Breast epithelium (tissue), 4 donors: ENCODE measurements around the gene HDHD2. TPM values are rescaled to one million over a fixed set of nuclear protein-coding genes. Genes with fewer than 3 reads are reported as not detected.

Source experiments
- DNase-seq, 2 donors: peaks; one replicate each; pipeline ENCODE4 v3.0.0-alpha.2; 2019; ENCODE audit warnings: low spot score in 2 of 2
- H3K27ac ChIP-seq, 2 donors: fragments of 200-600 bp; sonication (generic) in 1 of 2; one replicate each; pipeline ENCODE4 v1.5.1; 2016 to 2019; ENCODE audit warnings: mild to moderate bottlenecking in 1 of 2
- H3K27me3 ChIP-seq, 2 donors: fragments of 200-600 bp; sonication (generic) in 1 of 2; one replicate each; pipeline versions ENCODE4 v1.5.1 to v1.6.0; 2017 to 2019; ENCODE audit warnings: control low read depth in 1 of 2, mild to moderate bottlenecking in 1 of 2
- H3K36me3 ChIP-seq: fragments of 200-600 bp; one replicate; pipeline ENCODE4 v1.5.1; 2019
- H3K4me1 ChIP-seq, 2 donors: fragments of 200-600 bp; sonication (generic); one replicate each; pipeline ENCODE4 v1.5.1; 2016 to 2019; ENCODE audit warnings: control low read depth in 1 of 2
- H3K4me3 ChIP-seq, 3 donors: fragments of 200-600 bp; sonication (generic); 1 replicate in 2 of 3; 2 replicates in 1 of 3; pipeline ENCODE4 v1.5.1; 2016 to 2019; ENCODE audit warnings: mild to moderate bottlenecking in 3 of 3, moderate library complexity in 2 of 3
- H3K9me3 ChIP-seq, 2 donors: fragments of 200-600 bp; sonication (generic) in 1 of 2; one replicate each; pipeline ENCODE4 v1.5.1; 2016 to 2019; ENCODE audit warnings: control low read depth in 1 of 2
- CTCF ChIP-seq, 3 donors: fragments of 450-650 bp; IDR thresholded peaks; one replicate each; pipeline ENCODE4 v1.5.1; 2016 to 2017; ENCODE audit warnings: antibody characterized with exemption in 3 of 3, mild to moderate bottlenecking in 3 of 3, moderate library complexity in 3 of 3
- POLR2A ChIP-seq: fragments of 450-650 bp; IDR thresholded peaks from one replicate; pipeline ENCODE4 v1.6.1; 2016; ENCODE audit warnings: antibody characterized with exemption, mild to moderate bottlenecking, moderate library complexity
- POLR2AphosphoS5 ChIP-seq, 3 donors: sonication (generic); formaldehyde crosslinking; IDR thresholded peaks; one replicate each; pipeline ENCODE4 v1.6.1; 2017; ENCODE audit warnings: antibody characterized with exemption in 3 of 3
- intact Hi-C: fragments of 100-400 bp; cut with DNase I; formaldehyde crosslinking; loops from one replicate; pipeline ENCODE4 v1.15.1; 2023; ENCODE audit warnings: low total_unique reads
- total RNA-seq, 3 donors: library from RNA; depleted of rRNA; stranded (reverse); fragments of >200 nt; gene quantifications; one replicate each; pipeline ENCODE4 v1.1.0, GENCODE V29; 2016

The HDHD2 gene
- total RNA-seq, 3 donors from 2014 or later, result 18.7 to 41.0 (median 24.9) TPM

DNA sequence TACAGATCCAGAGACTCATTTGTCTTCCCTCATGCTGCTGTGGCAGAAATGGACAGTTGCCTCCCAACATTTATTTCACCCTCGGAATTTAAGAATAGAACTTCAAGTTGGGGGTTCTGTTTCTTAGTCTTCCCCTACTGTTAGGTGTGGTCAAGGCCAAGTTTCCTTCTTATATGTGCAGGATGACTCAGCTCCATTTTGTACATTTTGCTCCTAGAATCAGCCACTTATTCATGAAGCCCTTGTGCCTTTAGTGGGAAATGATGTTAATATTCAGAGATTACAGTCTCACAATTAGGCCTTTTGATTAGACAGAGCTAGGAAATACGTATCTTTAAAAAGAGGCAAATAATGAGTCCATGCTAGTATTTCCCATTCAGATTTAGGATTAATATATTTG, 68.7 kb downstream of the HDHD2 start:
- Histone ChIP-seq H3K4me3 (no peak overlapping the region), H3K27me3 (no peaks in the 10 kb centered on the region), H3K36me3 (no peaks in the 10 kb centered on the region), H3K9me3 (no peaks in the 10 kb centered on the region), H3K4me1 (no peaks in the 10 kb centered on the region), H3K27ac (no peak overlapping the region)
- intact Hi-C loops, result no loop called here
- TF ChIP-seq POLR2A, result no peak
- TF ChIP-seq POLR2AphosphoS5 (IDR thresholded peaks at IDR 0.05), result no peak
- no peak for TF ChIP-seq CTCF (IDR thresholded peaks at IDR 0.05)
- no peak for DNase-seq

DNA sequence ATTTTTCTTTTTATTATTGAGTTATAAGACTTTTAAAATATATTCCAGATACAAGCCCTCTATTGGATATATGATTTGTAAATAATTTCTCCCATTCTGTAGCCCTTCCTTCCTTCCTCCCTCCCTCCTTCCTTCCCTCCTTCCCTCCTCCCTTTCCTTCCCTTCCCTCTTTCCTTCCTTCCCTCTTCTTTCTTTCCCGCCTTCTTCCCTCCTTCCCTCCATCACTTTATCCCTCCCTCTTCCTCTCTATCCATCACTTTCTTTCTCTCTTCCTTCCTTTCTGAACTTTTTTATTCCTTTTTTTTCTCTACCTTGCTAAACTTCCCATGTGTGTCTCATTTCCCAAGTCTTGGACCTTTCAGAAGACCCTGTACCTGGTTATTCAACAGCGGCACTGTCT, 69.4 kb downstream of the HDHD2 start:
- Histone ChIP-seq H3K9me3 (no peaks in the 10 kb centered on the region), H3K36me3 (no peaks in the 10 kb centered on the region), H3K4me1 (no peaks in the 10 kb centered on the region), H3K27ac (no peak overlapping the region), H3K4me3 (no peak overlapping the region), H3K27me3 (no peaks in the 10 kb centered on the region)
- DNase-seq, result no peak
- intact Hi-C loops, result no loop called here
- TF ChIP-seq POLR2A (no peak), CTCF (IDR thresholded peaks at IDR 0.05) (no peak), POLR2AphosphoS5 (IDR thresholded peaks at IDR 0.05) (no peak)

DNA sequence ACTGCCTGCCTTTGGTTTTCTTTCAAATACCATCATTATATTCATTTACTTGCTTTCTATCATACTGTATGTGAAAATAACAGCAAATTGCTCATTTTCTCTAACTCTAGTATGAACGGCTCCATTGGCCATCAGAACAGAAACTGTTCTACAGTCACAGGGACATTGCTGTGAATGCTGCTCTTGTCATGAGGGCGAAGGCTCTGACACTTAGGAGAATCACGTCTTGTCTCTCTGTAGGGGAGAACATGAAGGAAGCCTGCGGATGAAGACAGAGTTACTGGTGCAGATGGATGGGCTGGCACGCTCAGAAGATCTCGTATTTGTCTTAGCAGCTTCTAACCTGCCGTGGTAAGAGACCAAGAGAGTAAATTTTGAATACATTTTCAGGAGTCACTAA, 73.2 kb downstream of the HDHD2 start:
- H3K36me3 ChIP-seq, result no peaks in the 10 kb centered on the region
- no peak overlapping the region for H3K27ac ChIP-seq
- intact Hi-C loops, result no loop called here
- H3K27me3 ChIP-seq, result no peaks in the 10 kb centered on the region
- DNase-seq, result no peak
- no peak overlapping the region for H3K4me3 ChIP-seq
- H3K4me1 ChIP-seq, result no peaks in the 10 kb centered on the region
- TF ChIP-seq POLR2A (no peak), CTCF (IDR thresholded peaks at IDR 0.05) (no peak), POLR2AphosphoS5 (IDR thresholded peaks at IDR 0.05) (no peak)
- no peaks in the 10 kb centered on the region for H3K9me3 ChIP-seq

- Histone ChIP-seq H3K9me3 (no peaks in the 10 kb centered on the region), H3K36me3 (no peaks in the 10 kb centered on the region), H3K27ac (no peak overlapping the region), H3K4me1 (no peaks in the 10 kb centered on the region), H3K4me3 (no peak overlapping the region), H3K27me3 (no peaks in the 10 kb centered on the region)
- TF ChIP-seq POLR2AphosphoS5 (IDR thresholded peaks at IDR 0.05), result no peak
- intact Hi-C loops, result no loop called here
- DNase-seq, result no peak
These were observed 75.0 kb downstream of the HDHD2 start for GRCh38 chr18:47075098-47075883.

- no peak overlapping the region for H3K4me3 ChIP-seq
- no peak for TF ChIP-seq POLR2A
- TF ChIP-seq POLR2AphosphoS5 (IDR thresholded peaks at IDR 0.05), result no peak
- no peak for TF ChIP-seq CTCF (IDR thresholded peaks at IDR 0.05)
- H3K9me3 ChIP-seq, result no peaks in the 10 kb centered on the region
- H3K36me3 ChIP-seq, result no peaks in the 10 kb centered on the region
- no peak overlapping the region for H3K27ac ChIP-seq
- H3K4me1 ChIP-seq, result no peaks in the 10 kb centered on the region
- DNase-seq, result no peak
- intact Hi-C loops, result no loop called here
- H3K27me3 ChIP-seq, result no peaks in the 10 kb centered on the region
These were observed 82.7 kb downstream of the HDHD2 start for GRCh38 chr18:47067648-47068047.
